GM23338 (cell line): ENCODE data around the gene STAB2. TPM values are rescaled to one million over a fixed set of nuclear protein-coding genes. Genes with fewer than 3 reads are reported as not detected.

Experiments
- ATAC-seq: fragments of 200-7000 bp; cut with Tn5 transposase; 3 replicates; pipeline ENCODE4 v1.9.1; 2020
- DNase-seq: peaks from one replicate; pipeline ENCODE4 v3.0.0-alpha.2; 2015; ENCODE audit warnings: low spot score
- H2AFZ ChIP-seq: fragments of 200-600 bp; sonication (generic); 2 replicates; pipeline ENCODE4 v1.8.0; 2016; ENCODE audit warnings: antibody characterized with exemption, mild to moderate bottlenecking, moderate library complexity
- H3F3A ChIP-seq: fragments of 200-600 bp; sonication (generic); replicated peaks from 2 replicates; pipeline ENCODE4 v1.8.0; 2017; ENCODE audit warnings: antibody characterized with exemption, mixed run types, low read depth
- H3K27ac ChIP-seq: fragments of 200-600 bp; sonication (generic); 2 replicates; pipeline ENCODE4 v1.6.1; 2016; ENCODE audit warnings: low read depth
- H3K27me3 ChIP-seq: fragments of 200-600 bp; sonication (generic); 2 replicates; pipeline ENCODE4 v1.8.0; 2016; ENCODE audit warnings: mild to moderate bottlenecking, mixed run types, moderate library complexity; ENCODE audit not compliant: insufficient read depth
- H3K36me3 ChIP-seq: fragments of 200-600 bp; sonication (generic); 2 replicates; pipeline ENCODE4 v1.8.0; 2016; ENCODE audit warnings: mild to moderate bottlenecking; ENCODE audit not compliant: insufficient read depth
- H3K4me1 ChIP-seq: fragments of 200-600 bp; sonication (generic); 2 replicates; pipeline ENCODE4 v1.8.0; 2016; ENCODE audit warnings: mild to moderate bottlenecking, moderate library complexity; ENCODE audit not compliant: insufficient read depth
- H3K4me2 ChIP-seq: fragments of 200-600 bp; sonication (generic); 2 replicates; pipeline ENCODE4 v1.7.1; 2017; ENCODE audit warnings: mixed run types
- H3K4me3 ChIP-seq: fragments of 200-600 bp; sonication (generic); 2 replicates; pipeline ENCODE4 v1.6.1; 2016; ENCODE audit warnings: mixed run types
- H3K79me2 ChIP-seq: fragments of 200-600 bp; sonication (generic); replicated peaks from 2 replicates; pipeline ENCODE4 v1.8.0; 2017; ENCODE audit warnings: mild to moderate bottlenecking; ENCODE audit not compliant: insufficient read depth
- H3K9me2 ChIP-seq: fragments of 200-600 bp; sonication (generic); 2 replicates; pipeline ENCODE4 v1.8.0; 2017; ENCODE audit not compliant: insufficient read depth
- H4K20me1 ChIP-seq: fragments of 200-600 bp; sonication (generic); replicated peaks from 2 replicates; pipeline ENCODE4 v1.8.0; 2017; ENCODE audit warnings: mild to moderate bottlenecking; ENCODE audit not compliant: insufficient read depth
- H3K27ac Mint-ChIP-seq: 2 replicates; pipeline ENCODE4 v1.8.0; 2020; ENCODE audit warnings: inconsistent platforms, mild to moderate bottlenecking, moderate library complexity, mixed read lengths
- H3K27me3 Mint-ChIP-seq: 3 replicates; pipeline ENCODE4 v1.8.0; 2022; ENCODE audit warnings: low read depth, mild to moderate bottlenecking, moderate library complexity, mixed read lengths, inconsistent platforms; ENCODE audit not compliant: insufficient read depth, poor library complexity
- H3K36me3 Mint-ChIP-seq: 3 replicates; pipeline ENCODE4 v1.8.0; 2021; ENCODE audit warnings: low read depth, mild to moderate bottlenecking, inconsistent platforms, moderate library complexity, mixed read lengths
- H3K4me1 Mint-ChIP-seq: 3 replicates; pipeline ENCODE4 v1.8.0; 2020; ENCODE audit warnings: mild to moderate bottlenecking, inconsistent platforms, mixed read lengths
- H3K4me3 Mint-ChIP-seq: 3 replicates; pipeline ENCODE4 v1.8.0; 2021; ENCODE audit warnings: moderate library complexity, mild to moderate bottlenecking, inconsistent platforms, mixed read lengths
- H3K9me3 Mint-ChIP-seq: 3 replicates; pipeline ENCODE4 v1.8.0; 2020; ENCODE audit warnings: moderate library complexity, mild to moderate bottlenecking, inconsistent platforms, mixed read lengths
- CREB1 ChIP-seq: fragments of 250-450 bp; sonication (Bioruptor Pico); IDR thresholded peaks from 2 replicates; pipeline ENCODE4 v1.5.0; 2020; ENCODE audit warnings: low read depth, mild to moderate bottlenecking, moderate library complexity
- CTCF ChIP-seq, 2 experiments: fragments of 200-600 bp in 1 of 2; sonication (generic) in 1 of 2; conservative IDR thresholded peaks; 2 replicates each; pipeline versions ENCODE4 v1.5.1 to v1.6.1; 2016 to 2017; ENCODE audit warnings: antibody characterized with exemption in 2 of 2, low read depth in 2 of 2, mild to moderate bottlenecking in 2 of 2, moderate library complexity in 1 of 2
- ETS1 ChIP-seq: IDR thresholded peaks from 2 replicates; pipeline ENCODE4 v1.6.1; 2016; ENCODE audit warnings: antibody characterized with exemption
- EZH2 ChIP-seq: fragments of 200-600 bp; sonication (generic); IDR thresholded peaks from one replicate; pipeline ENCODE4 v1.8.0; 2017; ENCODE audit warnings: antibody characterized with exemption, mild to moderate bottlenecking, low read depth; ENCODE audit not compliant: unreplicated experiment
- EZH2phosphoT487 ChIP-seq: fragments of 200-600 bp; sonication (generic); IDR thresholded peaks from one replicate; pipeline ENCODE4 v1.8.1; 2018; ENCODE audit warnings: antibody characterized with exemption; ENCODE audit not compliant: unreplicated experiment
- JUNB ChIP-seq: IDR thresholded peaks from one replicate; pipeline ENCODE4 v1.6.1; 2016; ENCODE audit warnings: antibody characterized with exemption; ENCODE audit not compliant: unreplicated experiment
- NANOG ChIP-seq: IDR thresholded peaks from 2 replicates; pipeline ENCODE4 v1.6.1; 2016; ENCODE audit warnings: antibody characterized with exemption, borderline replicate concordance
- POLR2AphosphoS5 ChIP-seq: IDR thresholded peaks from 2 replicates; pipeline ENCODE4 v1.6.1; 2016; ENCODE audit warnings: antibody characterized with exemption, low read depth
- STAT1 ChIP-seq: IDR thresholded peaks from one replicate; pipeline ENCODE4 v1.6.1; 2016; ENCODE audit warnings: antibody characterized with exemption; ENCODE audit not compliant: unreplicated experiment
- ZNF114 ChIP-seq: fragments of 250-450 bp; sonication (Bioruptor Pico); IDR thresholded peaks from 2 replicates; pipeline ENCODE4 v1.5.0; 2020; ENCODE audit warnings: mild to moderate bottlenecking, moderate library complexity
- ZNF331 ChIP-seq: fragments of 250-450 bp; sonication (Bioruptor Pico); IDR thresholded peaks from 2 replicates; pipeline ENCODE4 v1.5.0; 2020; ENCODE audit warnings: low read depth, mild to moderate bottlenecking, moderate library complexity
- polyA plus RNA-seq: library from polyadenylated mRNA; unstranded; fragments of >200 nt; fragmentation: Nextera tagmentation; extraction: Ambion mirVana; gene quantifications from 2 replicates; pipeline ENCODE4 v1.2.1, GENCODE V29; 2016
- total RNA-seq: library from RNA; depleted of rRNA; stranded (reverse); fragments of >200 nt; shearing (Covaris generic); gene quantifications from 2 replicates; pipeline ENCODE4 v1.2.3, GENCODE V29; 2014
- TF ChIP-seq, protein P1 (sequence below): IDR thresholded peaks from one replicate; pipeline ENCODE4 v1.6.1; 2018; ENCODE audit warnings: antibody characterized with exemption; ENCODE audit not compliant: unreplicated experiment

STAB2 gene
- total and polyA plus RNA-seq, 2 experiments from 2014 or later: 0.14 TPM; not detected in 1

DNA sequence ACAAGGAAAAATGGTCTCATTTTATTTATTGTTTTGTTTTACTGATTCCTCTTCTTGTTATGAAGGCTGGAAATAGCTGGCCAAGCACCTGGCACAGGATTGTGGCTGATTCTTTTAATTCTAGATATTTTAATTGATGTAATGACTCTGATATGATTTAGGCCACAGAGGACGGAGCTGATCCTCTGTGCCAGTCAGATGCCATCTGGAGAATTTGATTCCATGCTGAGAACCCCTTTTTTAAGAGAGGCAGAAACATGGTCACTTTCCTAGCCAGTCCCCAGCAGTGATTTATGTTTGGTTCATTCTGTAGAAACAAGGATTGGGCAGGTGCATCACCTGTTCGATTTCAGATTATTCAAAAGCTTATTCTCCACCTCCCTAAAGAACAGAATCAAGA, 77.6 kb downstream of the STAB2 start:
- Mint-ChIP-seq H3K4me1 (peaks cover 20% of the 10 kb centered on the region), H3K27me3 (peaks cover 4% of the 10 kb centered on the region), H3K27ac (no peak overlapping the region), H3K9me3 (no peaks in the 10 kb centered on the region), H3K4me3 (no peak overlapping the region), H3K36me3 (no peaks in the 10 kb centered on the region)
- Histone ChIP-seq H3F3A (no peaks in the 10 kb centered on the region), H4K20me1 (no peaks in the 10 kb centered on the region), H3K4me3 (no peak overlapping the region), H3K9me2 (peaks cover 7% of the 10 kb centered on the region; the same call in 1 of the 2 replicates), H3K36me3 (no peaks in the 10 kb centered on the region), H2AFZ (no peak overlapping the region), H3K79me2 (no peaks in the 10 kb centered on the region), H3K27ac (no peak overlapping the region), H3K27me3 (no peaks in the 10 kb centered on the region), H3K4me2 (no peak overlapping the region), H3K4me1 (peaks cover 10% of the 10 kb centered on the region)
- TF ChIP-seq NANOG: no peak
- no peak for TF ChIP-seq CTCF (conservative IDR thresholded peaks at IDR 0.05; ENCODE audit: low read depth in 2 of 2)
- no peak for TF ChIP-seq EZH2
- no peak for TF ChIP-seq ZNF331 (CRISPR knock-in tag)
- no peak for TF ChIP-seq ZNF114 (CRISPR knock-in tag)
- TF ChIP-seq STAT1: no peak
- DNase-seq: no peak
- ATAC-seq: no peak

DNA sequence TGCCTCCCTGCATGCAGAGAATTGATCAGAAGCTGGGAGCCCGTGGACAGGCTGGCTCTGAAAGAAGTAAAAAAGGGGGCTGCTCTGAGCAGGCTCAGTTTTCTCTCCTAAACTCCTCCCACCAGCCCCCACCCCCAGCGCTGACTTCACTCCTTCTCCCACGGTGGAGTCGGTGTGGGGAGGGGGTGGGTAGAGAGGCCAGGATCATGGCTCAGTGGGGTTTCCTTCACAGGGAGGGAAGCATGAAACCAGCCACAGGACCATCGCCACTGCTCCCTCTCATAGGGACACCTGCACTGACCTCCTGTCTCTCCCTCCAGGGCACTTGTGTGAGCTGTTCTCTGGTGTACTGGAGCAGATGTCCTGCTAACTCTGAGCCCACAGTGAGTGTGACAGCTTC, 78.9 kb downstream of the STAB2 start:
- DNase-seq (peak; percentile 6), ATAC-seq (peak; percentile 71)
- Mint-ChIP-seq H3K27ac (no peak overlapping the region), H3K4me3 (no peak overlapping the region), H3K27me3 (peaks cover 4% of the 10 kb centered on the region), H3K36me3 (no peaks in the 10 kb centered on the region), H3K4me1 (peaks cover 28% of the 10 kb centered on the region), H3K9me3 (no peaks in the 10 kb centered on the region)
- no peaks in the 10 kb centered on the region for H3F3A ChIP-seq
- no peaks in the 10 kb centered on the region for H3K79me2 ChIP-seq
- no peak overlapping the region for H3K4me3 ChIP-seq
- peaks cover 15% of the 10 kb centered on the region for H3K4me1 ChIP-seq
- no peaks in the 10 kb centered on the region for H3K27me3 ChIP-seq
- H3K4me2 ChIP-seq: peak overlapping the region; percentile 20; the same call in 1 of the 2 replicates
- H2AFZ ChIP-seq: 0 out of 2 replicates have a peak overlapping the region, but pooled peaks have one; percentile 9
- H3K9me2 ChIP-seq: peaks cover 4% of the 10 kb centered on the region; the same call in 1 of the 2 replicates
- H4K20me1 ChIP-seq: no peaks in the 10 kb centered on the region
- no peak overlapping the region for H3K27ac ChIP-seq
- H3K36me3 ChIP-seq: no peaks in the 10 kb centered on the region
- TF ChIP-seq EZH2phosphoT487 (no peak), ETS1 (no peak), NANOG (no peak), CREB1 (CRISPR knock-in tag) (no peak), POLR2AphosphoS5 (no peak), JUNB (no peak), STAT1 (no peak), ZNF331 (CRISPR knock-in tag) (no peak)
- TF ChIP-seq, protein P1, sequence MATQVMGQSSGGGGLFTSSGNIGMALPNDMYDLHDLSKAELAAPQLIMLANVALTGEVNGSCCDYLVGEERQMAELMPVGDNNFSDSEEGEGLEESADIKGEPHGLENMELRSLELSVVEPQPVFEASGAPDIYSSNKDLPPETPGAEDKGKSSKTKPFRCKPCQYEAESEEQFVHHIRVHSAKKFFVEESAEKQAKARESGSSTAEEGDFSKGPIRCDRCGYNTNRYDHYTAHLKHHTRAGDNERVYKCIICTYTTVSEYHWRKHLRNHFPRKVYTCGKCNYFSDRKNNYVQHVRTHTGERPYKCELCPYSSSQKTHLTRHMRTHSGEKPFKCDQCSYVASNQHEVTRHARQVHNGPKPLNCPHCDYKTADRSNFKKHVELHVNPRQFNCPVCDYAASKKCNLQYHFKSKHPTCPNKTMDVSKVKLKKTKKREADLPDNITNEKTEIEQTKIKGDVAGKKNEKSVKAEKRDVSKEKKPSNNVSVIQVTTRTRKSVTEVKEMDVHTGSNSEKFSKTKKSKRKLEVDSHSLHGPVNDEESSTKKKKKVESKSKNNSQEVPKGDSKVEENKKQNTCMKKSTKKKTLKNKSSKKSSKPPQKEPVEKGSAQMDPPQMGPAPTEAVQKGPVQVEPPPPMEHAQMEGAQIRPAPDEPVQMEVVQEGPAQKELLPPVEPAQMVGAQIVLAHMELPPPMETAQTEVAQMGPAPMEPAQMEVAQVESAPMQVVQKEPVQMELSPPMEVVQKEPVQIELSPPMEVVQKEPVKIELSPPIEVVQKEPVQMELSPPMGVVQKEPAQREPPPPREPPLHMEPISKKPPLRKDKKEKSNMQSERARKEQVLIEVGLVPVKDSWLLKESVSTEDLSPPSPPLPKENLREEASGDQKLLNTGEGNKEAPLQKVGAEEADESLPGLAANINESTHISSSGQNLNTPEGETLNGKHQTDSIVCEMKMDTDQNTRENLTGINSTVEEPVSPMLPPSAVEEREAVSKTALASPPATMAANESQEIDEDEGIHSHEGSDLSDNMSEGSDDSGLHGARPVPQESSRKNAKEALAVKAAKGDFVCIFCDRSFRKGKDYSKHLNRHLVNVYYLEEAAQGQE: no peak
